Dedifferentiated amniotic fluid mesenchymal stem cell (primary cell): ENCODE results near the gene CDC14A.
"Not testable (repeated sequence)": the region's sequence is repeated elsewhere in the genome, so short reads cannot be mapped to it uniquely, and the experiment has no call there.

ENCODE experiments used
- DNase-seq: peaks from one replicate; pipeline ENCODE4 v3.0.0-alpha.2; 2016; ENCODE audit errors: extremely low spot score

CDC14A gene

GRCh38 chr1:100405902-100406301 lies 53.6 kb downstream of the CDC14A start:
- DNase-seq: not testable (repeated sequence)

GRCh38 chr1:100407390-100407789 lies 55.1 kb downstream of the CDC14A start:
- DNase-seq: not testable (repeated sequence)

DNA sequence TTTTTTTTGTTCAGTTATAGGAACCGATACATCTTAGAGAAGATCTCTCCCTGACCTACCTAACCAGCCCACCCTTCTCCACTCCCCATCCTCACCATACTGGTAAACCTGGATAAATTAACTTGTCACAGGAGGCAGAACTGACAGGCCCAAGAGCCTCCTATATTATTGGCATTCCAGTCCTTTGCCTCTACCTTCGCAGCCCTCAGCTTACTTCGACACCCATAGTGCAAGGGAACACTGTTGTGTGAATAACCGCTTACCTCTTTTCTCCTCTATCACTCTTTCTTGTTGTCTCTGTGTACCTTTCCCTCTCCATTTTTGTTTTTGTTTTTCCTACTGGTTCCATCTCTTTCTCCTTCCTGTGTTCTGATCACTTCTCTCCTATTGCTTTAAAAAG lies 58.7 kb downstream of the CDC14A start:
- no peak for DNase-seq

- no peak for DNase-seq
These were observed 59.3 kb downstream of the CDC14A start for GRCh38 chr1:100411574-100411973.

DNA sequence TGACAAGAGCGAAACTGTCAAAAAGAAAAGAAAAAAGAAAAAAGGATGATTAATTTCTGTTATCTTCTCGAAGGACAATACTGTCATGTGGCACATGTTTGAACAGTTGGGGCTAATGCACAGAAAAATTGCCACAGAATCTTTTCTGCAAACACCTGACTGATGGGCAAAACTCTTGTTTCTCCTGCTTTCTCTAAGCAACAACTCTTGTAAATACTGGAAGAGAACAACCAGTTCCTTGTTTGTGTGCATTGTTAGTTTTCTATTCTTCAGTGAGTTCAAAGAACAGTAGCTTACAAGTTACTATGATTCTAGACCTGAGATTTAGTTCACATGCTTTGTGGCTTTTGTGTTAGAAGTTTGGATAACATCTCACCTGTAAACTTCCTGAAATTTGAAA lies 60.7 kb downstream of the CDC14A start:
- no peak for DNase-seq

DNA sequence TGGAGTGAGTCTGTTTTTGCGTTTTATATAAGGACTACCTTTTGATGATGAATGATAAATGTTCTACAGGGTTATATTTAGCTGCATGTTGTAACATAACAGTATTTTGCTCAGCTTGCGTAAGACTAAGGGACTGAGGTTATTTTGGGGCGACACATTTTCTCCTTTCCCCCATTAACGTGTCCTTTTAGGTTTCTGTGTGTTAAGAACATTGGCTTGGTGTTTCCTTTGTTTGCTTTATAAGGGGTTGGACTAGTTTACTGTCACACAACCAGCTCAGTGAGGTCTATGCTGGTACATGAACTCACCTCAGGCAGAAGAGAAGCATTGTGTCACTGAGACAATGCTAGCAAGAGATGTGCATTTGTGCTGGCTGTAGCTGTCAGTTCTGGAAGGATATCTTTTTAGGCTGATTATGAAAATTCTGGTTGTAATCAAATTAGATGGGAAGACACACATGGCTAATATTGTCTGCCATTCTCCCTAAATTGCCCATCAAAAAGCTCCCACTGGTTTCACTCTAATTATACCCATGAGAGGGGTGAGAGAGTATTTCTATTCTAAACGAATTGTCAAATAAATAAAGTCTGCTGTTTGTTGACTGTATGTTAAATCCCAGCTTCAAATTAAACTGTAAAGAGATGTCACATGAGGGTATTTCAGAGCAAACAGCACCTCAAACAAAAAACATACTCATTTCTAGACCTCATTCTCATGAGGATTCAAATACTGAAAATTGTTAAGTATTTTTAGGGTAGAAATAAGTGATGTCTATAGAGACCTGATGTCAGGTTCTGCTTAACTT lies 62.6 kb downstream of the CDC14A start:
- no peak for DNase-seq

GRCh38 chr1:100415498-100415778 lies 63.1 kb downstream of the CDC14A start:
- no peak for DNase-seq

DNA sequence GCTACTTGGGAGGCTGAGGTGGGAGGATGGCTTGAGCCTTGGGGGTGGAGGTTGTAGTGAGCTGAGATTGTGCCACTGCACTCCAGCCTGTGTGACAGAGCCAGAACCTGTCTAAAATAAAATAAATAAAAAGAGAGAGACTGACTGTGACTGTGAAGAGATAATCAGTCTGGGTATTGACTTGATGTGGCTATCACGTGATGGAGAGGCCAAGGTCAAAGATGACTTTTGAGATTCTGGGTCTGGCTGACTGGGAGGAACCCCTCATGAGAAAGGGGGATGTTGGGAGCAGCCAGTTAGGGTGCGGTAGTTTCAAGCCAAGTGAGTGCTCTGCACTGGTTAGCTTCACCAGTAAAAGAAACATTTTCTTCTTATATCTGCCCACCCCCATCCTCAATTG lies 66.8 kb downstream of the CDC14A start:
- DNase-seq: no peak

DNA sequence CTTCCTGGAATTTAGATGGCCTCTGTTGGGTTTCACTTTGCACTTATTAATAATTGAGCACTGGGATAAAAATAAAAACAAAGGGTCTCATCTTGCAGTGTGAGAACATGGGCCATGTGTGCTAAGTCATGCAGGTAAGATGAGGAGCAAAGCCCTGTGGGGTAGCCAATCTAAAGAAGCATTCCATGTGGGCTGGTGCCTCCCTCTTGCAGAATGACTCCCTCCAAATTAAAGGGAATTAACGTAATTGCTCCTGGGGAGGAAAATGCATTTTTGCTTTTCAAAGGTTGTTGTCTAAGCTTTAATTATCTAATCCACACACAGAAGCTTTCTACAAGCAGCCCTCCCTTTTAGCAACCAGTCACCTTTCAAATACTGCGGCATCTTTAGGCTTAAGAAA lies 69.8 kb downstream of the CDC14A start:
- DNase-seq: no peak

DNA sequence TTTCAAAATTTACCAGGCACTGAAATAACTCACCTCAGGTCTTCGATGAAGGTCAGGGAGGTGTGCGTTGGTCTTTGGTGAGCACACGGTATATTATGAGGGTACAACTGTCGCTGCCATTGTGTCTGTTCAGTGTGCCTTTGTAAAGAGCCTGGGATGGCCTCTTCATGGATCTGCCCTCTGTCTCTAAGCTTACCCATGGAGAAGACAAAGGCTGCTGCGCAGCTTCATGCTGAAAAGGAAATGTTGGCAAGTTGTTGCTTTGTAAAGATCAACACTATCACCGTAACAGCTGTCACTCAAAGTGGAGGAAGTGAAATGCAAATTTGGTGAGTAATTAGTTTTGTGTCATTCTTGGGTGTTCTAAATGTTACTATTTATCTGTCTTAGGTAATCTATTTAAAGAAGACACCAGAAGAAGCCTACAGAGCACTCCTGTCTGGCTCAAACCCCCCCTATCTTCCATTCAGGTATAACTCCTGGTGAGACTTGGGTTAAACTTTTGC lies 71.6 kb downstream of the CDC14A start:
- DNase-seq: no peak

DNA sequence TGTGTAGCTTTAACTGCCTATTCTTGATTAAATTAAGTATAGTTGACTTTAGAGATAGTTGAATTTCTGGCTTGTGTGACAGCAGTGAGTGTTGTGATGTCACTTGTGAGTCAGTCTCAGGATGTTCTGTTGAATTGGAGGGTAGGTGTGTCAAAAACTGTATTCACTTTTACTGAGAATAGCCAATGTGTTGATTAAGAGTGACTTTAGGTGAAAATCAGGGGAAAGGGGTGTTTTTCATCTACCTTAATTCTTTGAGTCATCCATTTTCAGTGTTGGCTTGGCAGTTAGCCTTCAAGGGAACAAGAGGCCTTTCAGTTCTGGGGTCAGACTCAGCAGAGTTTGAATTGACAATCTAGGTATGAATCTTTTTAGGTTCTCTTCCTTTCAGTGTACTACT lies 75.9 kb downstream of the CDC14A start:
- DNase-seq: no peak

- no peak for DNase-seq
These were observed 78.0 kb downstream of the CDC14A start for GRCh38 chr1:100430325-100430756.

GRCh38 chr1:100431954-100432353 lies 79.6 kb downstream of the CDC14A start:
- no peak for DNase-seq

GRCh38 chr1:100433563-100433962 lies 81.3 kb downstream of the CDC14A start:
- no peak for DNase-seq

DNA sequence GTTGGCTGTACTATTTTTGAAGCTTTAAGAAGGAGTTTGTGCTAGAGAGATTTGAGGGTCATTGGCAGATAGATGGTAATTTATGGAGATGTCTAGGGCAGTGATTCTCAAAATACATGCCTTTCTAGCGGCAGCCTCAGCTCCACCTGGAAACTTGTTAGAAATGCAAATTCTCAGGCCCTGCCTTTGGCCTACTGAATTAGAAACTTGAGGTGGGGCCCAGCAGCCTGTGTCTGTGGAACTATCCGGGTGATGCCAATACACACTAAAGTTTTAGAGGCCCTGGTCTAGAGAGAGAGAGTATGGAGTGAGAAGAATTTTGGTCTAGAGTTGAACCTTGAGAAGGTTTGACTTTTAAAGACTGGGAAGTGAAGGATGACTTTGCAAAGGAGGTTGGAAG lies 82.5 kb downstream of the CDC14A start:
- no peak for DNase-seq

GRCh38 chr1:100438375-100438774 lies 86.1 kb downstream of the CDC14A start:
- DNase-seq: no peak

DNA sequence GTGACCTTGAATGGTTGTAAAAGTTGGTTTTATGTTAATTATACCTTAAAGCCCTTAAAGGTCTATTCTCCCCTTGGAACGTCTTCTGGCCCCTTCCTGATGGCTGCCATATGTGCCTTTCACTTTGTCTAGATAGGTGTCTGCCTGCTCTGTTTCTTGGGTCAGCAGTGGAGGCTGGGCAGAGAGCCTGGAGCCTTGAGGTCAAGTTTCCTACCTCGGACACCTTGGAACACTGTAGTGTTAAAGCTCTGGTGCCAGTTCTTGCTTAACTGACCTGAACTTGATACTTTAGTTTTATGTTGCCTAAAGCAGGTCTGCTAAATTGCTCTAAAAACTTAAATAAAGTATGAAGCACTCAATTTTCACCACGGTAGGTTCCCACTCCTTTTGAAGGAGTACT lies 86.5 kb downstream of the CDC14A start:
- DNase-seq: no peak

DNA sequence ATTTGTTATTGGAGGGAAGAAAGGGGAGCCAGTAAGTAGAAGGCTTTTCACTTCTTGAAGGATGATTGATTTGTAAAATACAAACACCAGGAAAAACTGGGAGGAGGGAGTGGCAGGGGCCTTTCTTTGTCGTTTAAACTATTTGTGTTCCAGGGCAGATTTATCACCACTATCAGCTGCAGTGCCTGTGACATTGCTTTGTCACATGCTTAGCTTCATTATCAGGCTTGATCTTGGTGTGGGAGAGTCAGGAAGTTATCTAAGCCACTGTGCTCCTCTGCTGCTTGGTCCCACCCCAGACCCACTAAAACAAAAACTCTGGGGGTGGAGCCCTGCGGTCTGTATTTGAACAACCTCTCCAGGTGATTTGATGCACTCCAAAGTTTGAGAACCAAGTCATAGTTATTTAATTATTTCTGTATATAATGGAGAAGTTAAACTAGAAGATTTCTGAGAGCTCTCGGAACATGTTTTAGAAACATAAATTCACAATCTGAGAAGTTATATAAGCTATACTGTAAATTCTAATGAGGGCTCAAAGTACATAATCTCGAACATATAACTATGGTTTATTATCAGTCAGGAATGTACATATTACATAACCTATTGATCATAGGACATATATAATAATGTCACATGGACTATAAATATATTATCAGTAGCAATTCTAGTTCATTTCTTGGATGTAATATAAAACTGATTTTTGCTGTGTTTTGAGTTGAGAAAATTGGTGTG lies 87.9 kb downstream of the CDC14A start:
- DNase-seq: no peak

GRCh38 chr1:100441146-100441545 lies 88.8 kb downstream of the CDC14A start:
- DNase-seq: no peak

GRCh38 chr1:100441651-100442050 lies 89.3 kb downstream of the CDC14A start:
- DNase-seq: no peak

DNA sequence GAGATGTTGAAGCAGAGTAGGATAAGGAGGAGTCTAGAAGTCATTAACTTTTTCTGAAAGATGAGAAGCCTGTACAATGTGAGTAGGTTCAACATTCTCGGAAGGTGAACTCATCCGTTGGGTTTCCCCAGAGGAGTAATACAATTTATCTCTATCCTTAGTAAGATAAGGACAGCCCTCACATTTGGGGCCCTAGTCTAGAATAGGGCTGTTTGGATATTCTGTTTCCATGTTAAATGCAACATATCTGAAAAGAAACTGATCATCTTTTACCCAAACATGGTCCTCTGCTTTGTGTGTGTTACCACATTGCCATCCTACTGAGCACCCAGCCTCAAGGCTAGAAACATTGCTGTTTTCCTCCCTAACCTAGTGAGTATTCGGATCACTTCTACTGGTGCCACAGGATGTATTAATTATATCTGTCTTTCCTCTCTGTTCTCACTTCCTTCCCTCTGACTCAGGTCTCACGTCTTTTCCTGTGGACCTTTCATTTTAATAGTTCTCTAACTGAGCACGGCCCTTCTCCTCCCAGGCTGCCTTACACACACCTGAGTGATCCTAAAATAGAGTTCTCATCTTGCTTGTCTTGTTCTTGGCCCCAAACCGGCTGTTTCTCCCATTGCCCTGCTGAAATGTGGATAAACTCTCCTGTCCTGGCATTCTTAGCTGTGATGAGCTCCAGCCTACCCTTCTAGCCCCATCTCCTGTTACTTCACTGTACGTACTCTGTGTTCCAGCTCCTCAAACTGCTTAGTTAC lies 91.7 kb downstream of the CDC14A start:
- no peak for DNase-seq

DNA sequence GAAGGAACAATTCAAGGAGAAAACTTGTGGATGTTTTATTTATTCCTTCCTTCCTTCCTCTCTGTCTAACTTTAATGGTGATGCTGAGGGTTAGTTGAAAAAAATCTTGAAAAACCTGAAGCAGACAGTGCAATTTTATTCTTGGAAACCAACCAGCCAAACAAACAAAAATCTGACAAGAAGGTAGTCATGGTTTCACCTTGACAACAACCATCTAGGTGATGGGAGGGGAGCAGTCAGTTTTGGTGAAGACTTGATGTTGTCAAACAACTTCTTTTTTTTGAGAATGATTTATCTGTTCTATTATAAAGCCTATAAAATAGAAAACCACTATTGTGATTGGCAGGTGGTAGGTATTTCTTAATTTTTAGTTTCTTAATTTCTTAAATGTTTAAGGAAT lies 93.3 kb downstream of the CDC14A start:
- DNase-seq: no peak

GRCh38 chr1:100448366-100448765 lies 96.1 kb downstream of the CDC14A start:
- no peak for DNase-seq
